DOHH2 (cell line): ENCODE results near the gene EZH1.

Source experiments
- H3F3A ChIP-seq: fragments of 200-600 bp; sonication (generic), shearing (Covaris generic); 2 replicates; pipeline ENCODE4 v1.6.0; 2016; ENCODE audit warnings: antibody characterized with exemption, mild to moderate bottlenecking; ENCODE audit not compliant: control insufficient read depth, insufficient read depth
- H3K27ac ChIP-seq: fragments of 200-600 bp; sonication (generic); 2 replicates; pipeline ENCODE4 v1.5.1; 2014; ENCODE audit warnings: low read depth, mild to moderate bottlenecking, low read length, moderate library complexity
- H3K27me3 ChIP-seq: fragments of 200-600 bp; sonication (generic); 2 replicates; pipeline ENCODE4 v1.6.1; 2014; ENCODE audit warnings: mild to moderate bottlenecking, low read length, mixed read lengths; ENCODE audit not compliant: control insufficient read depth
- H3K36me3 ChIP-seq: fragments of 200-600 bp; sonication (generic); 2 replicates; pipeline ENCODE4 v1.6.1; 2014; ENCODE audit warnings: mild to moderate bottlenecking, low read length, moderate library complexity, mixed read lengths; ENCODE audit not compliant: control insufficient read depth
- H3K4me1 ChIP-seq: fragments of 200-600 bp; sonication (generic); 2 replicates; pipeline ENCODE4 v1.6.1; 2014; ENCODE audit warnings: mild to moderate bottlenecking, low read length, mixed read lengths; ENCODE audit not compliant: control insufficient read depth
- H3K4me2 ChIP-seq: fragments of 200-600 bp; sonication (generic); 2 replicates; pipeline ENCODE4 v1.6.0; 2014; ENCODE audit warnings: mild to moderate bottlenecking, low read length, moderate library complexity
- H3K4me3 ChIP-seq: fragments of 200-600 bp; sonication (generic); 2 replicates; pipeline ENCODE4 v1.5.1; 2014; ENCODE audit warnings: mild to moderate bottlenecking, low read length, mixed read lengths
- H3K79me2 ChIP-seq: fragments of 200-600 bp; sonication (generic); 2 replicates; pipeline ENCODE4 v1.6.1; 2014; ENCODE audit warnings: mild to moderate bottlenecking, low read length, mixed read lengths; ENCODE audit not compliant: control insufficient read depth
- H3K9me2 ChIP-seq: fragments of 200-600 bp; sonication (generic); replicated peaks from 2 replicates; pipeline ENCODE4 v1.6.1; 2014; ENCODE audit warnings: mild to moderate bottlenecking, low read length, mixed read lengths; ENCODE audit not compliant: control insufficient read depth
- H3K9me3 ChIP-seq: fragments of 200-600 bp; sonication (generic); 2 replicates; pipeline ENCODE4 v1.6.1; 2014; ENCODE audit warnings: antibody characterized with exemption, low read length, mixed read lengths; ENCODE audit not compliant: control insufficient read depth, insufficient read depth
- H4K20me1 ChIP-seq: fragments of 200-600 bp; sonication (generic); 2 replicates; pipeline ENCODE4 v1.6.0; 2014; ENCODE audit warnings: low read depth, mild to moderate bottlenecking, antibody characterized with exemption, low read length, moderate library complexity; ENCODE audit not compliant: control insufficient read depth, insufficient read depth
- EZH2phosphoT487 ChIP-seq: fragments of 200-600 bp; sonication (generic); IDR thresholded peaks from 2 replicates; pipeline ENCODE4 v1.6.1; 2017; ENCODE audit warnings: borderline replicate concordance, mild to moderate bottlenecking, antibody characterized with exemption, low read length, moderate library complexity, mixed read lengths
- TF ChIP-seq, protein P1 (sequence below): fragments of 200-600 bp; sonication (generic); IDR thresholded peaks from one replicate; pipeline ENCODE4 v1.5.1; 2014; ENCODE audit warnings: antibody characterized with exemption, mild to moderate bottlenecking, low read depth, low read length; ENCODE audit not compliant: poor library complexity, severe bottlenecking

EZH1 gene

DNA sequence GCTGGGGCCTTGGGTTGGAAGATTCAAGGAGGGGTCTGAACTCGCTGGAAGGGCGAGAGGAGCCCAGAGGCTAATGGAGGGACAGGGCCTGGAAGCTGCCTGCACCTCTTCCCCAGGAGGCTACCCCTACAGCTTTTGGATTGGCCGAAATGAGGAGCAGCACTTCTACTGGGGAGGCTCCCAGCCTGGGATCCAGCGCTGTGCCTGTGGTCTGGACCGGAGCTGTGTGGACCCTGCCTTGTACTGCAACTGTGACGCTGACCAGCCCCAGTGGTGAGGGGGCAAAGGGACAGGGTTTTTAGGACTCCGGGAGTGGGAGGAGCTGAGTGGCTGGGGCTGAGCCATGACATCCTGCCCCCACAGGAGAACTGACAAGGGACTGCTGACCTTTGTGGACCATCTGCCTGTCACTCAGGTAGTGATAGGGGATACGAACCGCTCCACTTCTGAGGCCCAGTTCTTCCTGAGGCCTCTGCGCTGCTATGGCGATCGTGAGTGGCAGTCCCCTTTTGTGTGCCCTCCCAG lies 53.8 kb downstream of the EZH1 start:
- no peaks in the 10 kb centered on the region for H3K27me3 ChIP-seq
- no peaks in the 10 kb centered on the region for H3K4me1 ChIP-seq
- no peaks in the 10 kb centered on the region for H3K36me3 ChIP-seq
- TF ChIP-seq, protein P1, sequence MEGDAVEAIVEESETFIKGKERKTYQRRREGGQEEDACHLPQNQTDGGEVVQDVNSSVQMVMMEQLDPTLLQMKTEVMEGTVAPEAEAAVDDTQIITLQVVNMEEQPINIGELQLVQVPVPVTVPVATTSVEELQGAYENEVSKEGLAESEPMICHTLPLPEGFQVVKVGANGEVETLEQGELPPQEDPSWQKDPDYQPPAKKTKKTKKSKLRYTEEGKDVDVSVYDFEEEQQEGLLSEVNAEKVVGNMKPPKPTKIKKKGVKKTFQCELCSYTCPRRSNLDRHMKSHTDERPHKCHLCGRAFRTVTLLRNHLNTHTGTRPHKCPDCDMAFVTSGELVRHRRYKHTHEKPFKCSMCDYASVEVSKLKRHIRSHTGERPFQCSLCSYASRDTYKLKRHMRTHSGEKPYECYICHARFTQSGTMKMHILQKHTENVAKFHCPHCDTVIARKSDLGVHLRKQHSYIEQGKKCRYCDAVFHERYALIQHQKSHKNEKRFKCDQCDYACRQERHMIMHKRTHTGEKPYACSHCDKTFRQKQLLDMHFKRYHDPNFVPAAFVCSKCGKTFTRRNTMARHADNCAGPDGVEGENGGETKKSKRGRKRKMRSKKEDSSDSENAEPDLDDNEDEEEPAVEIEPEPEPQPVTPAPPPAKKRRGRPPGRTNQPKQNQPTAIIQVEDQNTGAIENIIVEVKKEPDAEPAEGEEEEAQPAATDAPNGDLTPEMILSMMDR, result no peak
- no peak for TF ChIP-seq EZH2phosphoT487
- H3K79me2 ChIP-seq, result no peaks in the 10 kb centered on the region
- no peak overlapping the region for H3K4me2 ChIP-seq
- H3K9me2 ChIP-seq, result no peaks in the 10 kb centered on the region
- H3K4me3 ChIP-seq, result no peak overlapping the region
- no peaks in the 10 kb centered on the region for H3F3A ChIP-seq
- no peaks in the 10 kb centered on the region for H4K20me1 ChIP-seq
- H3K27ac ChIP-seq, result no peak overlapping the region
- no peaks in the 10 kb centered on the region for H3K9me3 ChIP-seq

DNA sequence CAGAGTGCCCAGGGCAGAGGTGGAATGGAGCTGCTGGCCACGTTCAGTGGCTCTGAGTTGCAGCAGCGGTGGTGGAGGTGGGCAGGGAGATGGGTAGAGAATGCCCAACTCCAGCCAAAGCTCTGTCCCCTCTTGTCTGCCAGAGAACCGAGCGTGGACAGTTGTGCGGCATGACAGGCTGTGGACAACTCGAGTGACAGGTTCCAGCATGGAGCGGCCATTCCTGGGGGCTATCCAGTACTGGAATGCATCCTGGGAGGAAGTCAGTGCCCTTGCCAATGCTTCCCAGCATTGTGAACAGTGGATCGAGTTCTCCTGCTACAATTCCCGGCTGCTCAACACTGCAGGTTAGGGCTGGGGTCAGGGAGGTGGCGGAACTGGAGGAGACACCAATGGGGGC lies 54.2 kb downstream of the EZH1 start:
- H3F3A ChIP-seq, result no peaks in the 10 kb centered on the region
- H4K20me1 ChIP-seq, result no peaks in the 10 kb centered on the region
- H3K36me3 ChIP-seq, result no peaks in the 10 kb centered on the region
- H3K79me2 ChIP-seq, result no peaks in the 10 kb centered on the region
- TF ChIP-seq, protein P1, result no peak
- no peak for TF ChIP-seq EZH2phosphoT487
- H3K4me2 ChIP-seq, result no peak overlapping the region
- H3K4me3 ChIP-seq, result no peak overlapping the region
- H3K4me1 ChIP-seq, result no peaks in the 10 kb centered on the region
- H3K9me2 ChIP-seq, result no peaks in the 10 kb centered on the region
- no peaks in the 10 kb centered on the region for H3K27me3 ChIP-seq
- H3K27ac ChIP-seq, result no peak overlapping the region
- H3K9me3 ChIP-seq, result no peaks in the 10 kb centered on the region

DNA sequence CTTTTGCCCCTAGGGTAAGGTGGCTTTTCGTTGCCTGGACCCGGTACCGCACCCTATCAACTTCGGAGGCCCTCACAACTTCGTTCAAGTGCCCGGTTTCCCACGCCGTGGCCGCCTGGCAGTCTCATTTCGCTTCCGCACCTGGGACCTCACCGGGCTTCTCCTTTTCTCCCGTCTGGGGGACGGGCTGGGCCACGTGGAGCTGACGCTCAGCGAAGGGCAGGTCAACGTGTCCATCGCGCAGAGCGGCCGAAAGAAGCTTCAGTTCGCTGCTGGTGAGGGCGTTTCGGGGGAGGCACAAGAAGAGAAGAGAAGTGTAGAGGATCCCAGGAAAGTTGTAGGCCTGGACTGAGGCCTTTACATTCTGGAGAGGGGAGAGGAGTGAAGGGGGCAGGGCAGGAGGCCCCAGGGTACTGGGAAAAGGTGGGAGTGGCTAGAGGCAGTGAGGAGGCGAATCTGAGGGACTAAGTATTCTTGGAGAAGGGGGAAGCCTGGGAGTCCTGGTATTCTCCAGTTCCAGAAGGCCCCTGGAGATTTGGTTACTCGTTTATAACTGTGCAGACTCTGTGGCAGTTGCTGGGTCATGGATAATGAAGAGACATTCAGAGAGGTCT lies 57.0 kb downstream of the EZH1 start:
- Histone ChIP-seq H3K4me3 (no peak overlapping the region), H3K9me3 (no peaks in the 10 kb centered on the region), H3K27me3 (peaks cover 7% of the 10 kb centered on the region), H3K36me3 (no peaks in the 10 kb centered on the region), H3F3A (no peaks in the 10 kb centered on the region), H3K79me2 (no peaks in the 10 kb centered on the region), H3K27ac (no peak overlapping the region), H4K20me1 (no peaks in the 10 kb centered on the region), H3K4me2 (no peak overlapping the region), H3K9me2 (no peaks in the 10 kb centered on the region), H3K4me1 (peaks cover under 1% of the 10 kb centered on the region; the same call in 1 of the 2 replicates)
- no peak for TF ChIP-seq EZH2phosphoT487
- TF ChIP-seq, protein P1, result no peak
